ENCODE data around the gene ARID2. TPM values are rescaled to one million over a fixed set of nuclear protein-coding genes. Genes with fewer than 3 reads are reported as not detected.

The ARID2 gene
- total RNA-seq, 1 donor: 21.0 TPM

- Histone ChIP-seq H3K79me2 (ENCODE audit: insufficient read depth, low read length) (peaks cover 43% of the 10 kb centered on the region), H3K36me3 (ENCODE audit: insufficient read depth, low read length) (no peaks in the 10 kb centered on the region), H3K9me3 (ENCODE audit: low read depth, low read length) (no peaks in the 10 kb centered on the region), H3K27me3 (ENCODE audit: insufficient read depth, low read length) (no peaks in the 10 kb centered on the region), H4K20me1 (ENCODE audit: insufficient read depth, low read length) (peaks cover 17% of the 10 kb centered on the region), H3K4me1 (ENCODE audit: insufficient read depth, low read length) (peaks cover under 1% of the 10 kb centered on the region), H3K4me3 (ENCODE audit: insufficient read depth, low read length) (no peak overlapping the region), H3K27ac (ENCODE audit: low read depth, low read length) (no peak overlapping the region), H2AFZ (ENCODE audit: low read length) (no peak overlapping the region), H3K4me2 (ENCODE audit: insufficient read depth, low read length) (no peak overlapping the region)
- TF ChIP-seq CTCF (IDR thresholded peaks at IDR 0.05; ENCODE audit: extremely low read depth, low read depth, low read length): no peak
- no peak for DNase-seq (ENCODE audit: insufficient read length, low spot score, missing footprints)
Measured at GRCh38 chr12:45720069-45720468, 9.4 kb upstream of the ARID2 start.

- Histone ChIP-seq H3K27me3 (ENCODE audit: insufficient read depth, low read length) (no peaks in the 10 kb centered on the region), H4K20me1 (ENCODE audit: insufficient read depth, low read length) (peaks cover 19% of the 10 kb centered on the region), H3K9me3 (ENCODE audit: low read depth, low read length) (no peaks in the 10 kb centered on the region), H3K79me2 (ENCODE audit: insufficient read depth, low read length) (peaks cover 56% of the 10 kb centered on the region), H3K27ac (ENCODE audit: low read depth, low read length) (no peak overlapping the region), H3K4me2 (ENCODE audit: insufficient read depth, low read length) (no peak overlapping the region), H2AFZ (ENCODE audit: low read length) (no peak overlapping the region), H3K4me1 (ENCODE audit: insufficient read depth, low read length) (peaks cover 8% of the 10 kb centered on the region), H3K36me3 (ENCODE audit: insufficient read depth, low read length) (no peaks in the 10 kb centered on the region), H3K4me3 (ENCODE audit: insufficient read depth, low read length) (no peak overlapping the region)
- DNase-seq (ENCODE audit: insufficient read length, low spot score, missing footprints): no peak
- no peak for TF ChIP-seq CTCF (IDR thresholded peaks at IDR 0.05; ENCODE audit: extremely low read depth, low read depth, low read length)
Measured at GRCh38 chr12:45721369-45721768, 8.1 kb upstream of the ARID2 start.

GRCh38 chr12:45721954-45722353 is 7.6 kb upstream of the ARID2 start:
- no peak for DNase-seq (ENCODE audit: insufficient read length, low spot score, missing footprints)
- H3K4me2 ChIP-seq (ENCODE audit: insufficient read depth, low read length): no peak overlapping the region
- no peaks in the 10 kb centered on the region for H3K9me3 ChIP-seq (ENCODE audit: low read depth, low read length)
- H3K4me3 ChIP-seq (ENCODE audit: insufficient read depth, low read length): no peak overlapping the region
- H3K4me1 ChIP-seq (ENCODE audit: insufficient read depth, low read length): peaks cover 10% of the 10 kb centered on the region
- no peak overlapping the region for H2AFZ ChIP-seq (ENCODE audit: low read length)
- H3K79me2 ChIP-seq (ENCODE audit: insufficient read depth, low read length): peaks cover 60% of the 10 kb centered on the region
- H4K20me1 ChIP-seq (ENCODE audit: insufficient read depth, low read length): peaks cover 19% of the 10 kb centered on the region
- H3K36me3 ChIP-seq (ENCODE audit: insufficient read depth, low read length): no peaks in the 10 kb centered on the region
- no peak for TF ChIP-seq CTCF (IDR thresholded peaks at IDR 0.05; ENCODE audit: extremely low read depth, low read depth, low read length)
- H3K27me3 ChIP-seq (ENCODE audit: insufficient read depth, low read length): no peaks in the 10 kb centered on the region
- no peak overlapping the region for H3K27ac ChIP-seq (ENCODE audit: low read depth, low read length)

GRCh38 chr12:45725631-45726602 is 3.6 kb upstream of the ARID2 start:
- peak overlapping the region; percentile 96 for H3K4me2 ChIP-seq (ENCODE audit: insufficient read depth, low read length)
- peak overlapping the region; percentile 92 for H3K4me3 ChIP-seq (ENCODE audit: insufficient read depth, low read length)
- H3K79me2 ChIP-seq (ENCODE audit: insufficient read depth, low read length): peaks cover 55% of the 10 kb centered on the region
- peak; percentile 77 for DNase-seq (ENCODE audit: insufficient read length, low spot score, missing footprints)
- peaks cover 12% of the 10 kb centered on the region for H3K4me1 ChIP-seq (ENCODE audit: insufficient read depth, low read length)
- peak overlapping the region; percentile 92 for H3K27ac ChIP-seq (ENCODE audit: low read depth, low read length)
- H3K9me3 ChIP-seq (ENCODE audit: low read depth, low read length): no peaks in the 10 kb centered on the region
- H2AFZ ChIP-seq (ENCODE audit: low read length): peak overlapping the region; percentile 94
- H4K20me1 ChIP-seq (ENCODE audit: insufficient read depth, low read length): peaks cover 19% of the 10 kb centered on the region
- TF ChIP-seq CTCF (IDR thresholded peaks at IDR 0.05; ENCODE audit: extremely low read depth, low read depth, low read length): peak; percentile 81
- H3K27me3 ChIP-seq (ENCODE audit: insufficient read depth, low read length): no peaks in the 10 kb centered on the region
- no peaks in the 10 kb centered on the region for H3K36me3 ChIP-seq (ENCODE audit: insufficient read depth, low read length)
